Activated naive CD8-positive, alpha-beta T cell treated with anti-CD3 and anti-CD28 coated beads for 36 hours (primary cell): ENCODE measurements around the gene PAPPA. TPM values are rescaled to one million over a fixed set of nuclear protein-coding genes. Genes with fewer than 3 reads are reported as not detected.

ENCODE experiments used
- DNase-seq: peaks from one replicate; pipeline ENCODE4 v3.0.0; 2021
- H3K27ac Mint-ChIP-seq: one replicate; pipeline ENCODE4 v1.8.0; 2022; ENCODE audit warnings: mild to moderate bottlenecking, moderate library complexity, mixed read lengths
- H3K27me3 Mint-ChIP-seq: one replicate; pipeline ENCODE4 v1.8.0; 2022; ENCODE audit warnings: mild to moderate bottlenecking, mixed read lengths
- H3K36me3 Mint-ChIP-seq: one replicate; pipeline ENCODE4 v1.8.0; 2021; ENCODE audit warnings: mild to moderate bottlenecking, mixed read lengths
- H3K4me1 Mint-ChIP-seq: one replicate; pipeline ENCODE4 v1.8.0; 2021; ENCODE audit warnings: mixed read lengths
- H3K4me3 Mint-ChIP-seq: one replicate; pipeline ENCODE4 v1.8.0; 2022; ENCODE audit warnings: mild to moderate bottlenecking, moderate library complexity, mixed read lengths
- H3K9me3 Mint-ChIP-seq: one replicate; pipeline ENCODE4 v1.8.0; 2022; ENCODE audit warnings: mixed read lengths
- total RNA-seq, 2 experiments: library from RNA; stranded (reverse); gene quantifications; one replicate each; pipeline ENCODE4 v1.2.3, GENCODE V29; 2021

Gene PAPPA
- total RNA-seq, 2 experiments from 2014 or later = not detected

DNA sequence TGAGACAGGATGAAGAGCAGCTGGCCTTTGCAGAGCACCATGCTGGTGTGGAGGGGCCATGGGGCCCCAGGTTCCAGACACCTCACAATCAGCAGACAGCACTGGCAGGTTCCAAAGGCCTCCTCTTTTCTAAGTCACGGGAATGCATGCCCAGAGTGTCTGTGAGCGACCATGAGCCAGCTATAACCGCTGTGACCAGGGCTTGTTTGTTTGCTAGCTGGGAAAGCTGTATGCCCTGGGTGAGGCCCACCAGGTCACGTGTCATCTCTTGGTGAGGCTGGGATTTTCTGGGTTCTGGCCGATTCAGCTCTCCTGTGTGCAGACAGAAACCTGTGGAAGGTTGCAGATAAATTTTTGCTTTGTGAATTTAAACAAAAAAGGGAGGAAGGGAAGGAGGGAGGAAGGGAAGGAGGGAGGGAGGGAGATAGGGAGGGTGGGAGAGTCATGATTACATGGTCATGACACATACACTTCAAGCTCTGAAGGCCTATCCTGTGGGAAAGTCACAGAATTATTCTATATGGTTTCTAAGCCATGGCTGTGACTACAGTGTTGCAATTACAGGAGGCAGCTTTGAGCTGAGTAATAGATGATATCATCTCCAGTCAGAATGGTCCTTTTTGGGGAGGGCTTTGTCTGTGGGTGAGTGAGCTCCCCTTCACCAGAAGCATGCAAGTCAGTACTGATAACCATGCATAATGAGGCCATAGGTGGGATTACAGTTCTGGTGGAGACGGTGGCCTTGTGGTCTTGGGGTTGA, 37.2 kb downstream of the PAPPA start:
- Mint-ChIP-seq H3K36me3 (no peaks in the 10 kb centered on the region), H3K9me3 (no peaks in the 10 kb centered on the region), H3K27ac (no peak overlapping the region), H3K4me3 (no peak overlapping the region), H3K27me3 (peaks cover 4% of the 10 kb centered on the region), H3K4me1 (no peaks in the 10 kb centered on the region)
- DNase-seq = no peak

GRCh38 chr9:116191576-116192415, 38.2 kb downstream of the PAPPA start:
- Mint-ChIP-seq H3K27me3 (peaks cover 4% of the 10 kb centered on the region), H3K36me3 (no peaks in the 10 kb centered on the region), H3K9me3 (no peaks in the 10 kb centered on the region), H3K4me1 (no peaks in the 10 kb centered on the region), H3K4me3 (no peak overlapping the region), H3K27ac (no peak overlapping the region)
- DNase-seq = no peak

DNA sequence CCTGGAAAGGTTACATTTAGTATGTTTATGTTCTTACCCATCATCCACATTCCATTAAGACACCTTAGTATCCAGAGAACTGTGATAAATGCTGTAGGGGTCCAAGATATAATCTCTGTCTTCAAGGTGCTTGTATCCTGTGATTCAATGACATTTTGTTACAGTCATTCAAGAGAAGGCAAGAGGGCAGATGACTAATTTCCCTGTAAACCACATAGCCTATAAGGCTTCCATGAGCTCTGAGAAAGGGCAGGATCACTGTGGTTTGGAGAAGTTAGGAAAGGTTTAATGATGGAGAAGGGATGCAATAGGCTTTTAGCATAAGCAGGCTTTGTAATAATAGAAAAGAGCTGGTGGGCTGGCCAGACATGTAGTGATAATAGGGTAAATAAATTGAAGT, 40.0 kb downstream of the PAPPA start:
- Mint-ChIP-seq H3K4me3 (no peak overlapping the region), H3K9me3 (no peaks in the 10 kb centered on the region), H3K36me3 (no peaks in the 10 kb centered on the region), H3K27me3 (peaks cover 4% of the 10 kb centered on the region), H3K4me1 (no peaks in the 10 kb centered on the region), H3K27ac (no peak overlapping the region)
- no peak for DNase-seq

GRCh38 chr9:116196806-116197205, 43.2 kb downstream of the PAPPA start:
- Mint-ChIP-seq H3K9me3 (no peaks in the 10 kb centered on the region), H3K4me1 (no peaks in the 10 kb centered on the region), H3K27me3 (no peaks in the 10 kb centered on the region), H3K27ac (no peak overlapping the region), H3K36me3 (no peaks in the 10 kb centered on the region), H3K4me3 (no peak overlapping the region)
- no peak for DNase-seq

DNA sequence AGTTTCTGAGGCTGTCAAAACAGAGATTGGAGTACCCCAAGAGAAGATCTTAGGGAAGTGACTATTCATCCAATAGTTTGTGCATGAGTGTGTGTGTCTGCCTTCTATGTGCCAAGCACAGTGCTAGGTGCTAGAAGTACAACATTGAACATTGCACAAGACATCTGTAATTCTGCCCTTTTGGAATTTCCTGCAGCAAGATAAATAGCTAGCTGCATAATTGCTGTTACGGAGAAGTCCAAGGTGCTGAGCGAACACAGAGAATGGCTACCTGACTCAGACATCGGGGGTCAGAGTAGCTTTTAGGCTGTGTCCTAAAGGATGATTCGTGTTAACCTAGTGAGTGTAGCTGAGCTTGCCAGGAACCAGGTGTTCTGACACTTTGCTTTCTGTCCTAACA, 44.8 kb downstream of the PAPPA start:
- Mint-ChIP-seq H3K4me1 (no peaks in the 10 kb centered on the region), H3K27me3 (no peaks in the 10 kb centered on the region), H3K9me3 (no peaks in the 10 kb centered on the region), H3K4me3 (no peak overlapping the region), H3K27ac (no peak overlapping the region), H3K36me3 (no peaks in the 10 kb centered on the region)
- no peak for DNase-seq

GRCh38 chr9:116202219-116202912, 48.8 kb downstream of the PAPPA start:
- Mint-ChIP-seq H3K4me3 (no peak overlapping the region), H3K27ac (no peak overlapping the region), H3K36me3 (no peaks in the 10 kb centered on the region), H3K9me3 (no peaks in the 10 kb centered on the region), H3K4me1 (no peaks in the 10 kb centered on the region), H3K27me3 (no peaks in the 10 kb centered on the region)
- DNase-seq = no peak

DNA sequence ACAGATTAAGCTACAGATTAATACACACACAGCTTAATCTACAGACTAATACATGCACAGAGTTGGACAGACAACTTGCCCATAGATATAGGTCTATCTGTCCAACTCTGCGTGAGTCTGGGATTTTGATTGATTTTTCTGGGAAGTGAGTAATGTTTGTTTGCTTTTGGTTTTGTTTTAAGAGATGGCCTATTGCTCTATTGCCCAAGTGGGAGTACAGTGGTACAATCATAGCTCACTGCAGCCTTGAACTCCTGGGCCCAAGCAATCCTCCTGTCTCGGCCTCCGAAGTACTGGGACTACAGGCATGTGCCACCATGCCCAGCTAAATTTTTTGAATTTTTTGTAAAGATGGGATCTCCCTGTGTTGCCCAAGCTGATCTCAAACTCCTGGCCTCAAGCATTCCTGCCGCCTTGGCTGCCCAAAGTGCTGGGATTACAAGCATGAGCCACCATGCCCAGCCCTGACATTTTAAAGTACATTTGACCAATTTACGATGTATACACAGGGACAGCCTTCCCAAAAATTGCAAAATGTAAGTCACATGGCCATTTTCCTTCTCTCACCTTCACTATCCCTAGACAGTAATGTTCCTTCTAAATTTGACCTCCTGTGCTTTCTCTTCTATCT, 50.8 kb downstream of the PAPPA start:
- H3K27me3 Mint-ChIP-seq = peaks cover 4% of the 10 kb centered on the region
- H3K36me3 Mint-ChIP-seq = no peaks in the 10 kb centered on the region
- H3K4me1 Mint-ChIP-seq = no peaks in the 10 kb centered on the region
- H3K9me3 Mint-ChIP-seq = no peaks in the 10 kb centered on the region
- H3K27ac Mint-ChIP-seq = no peak overlapping the region
- no peak for DNase-seq
- H3K4me3 Mint-ChIP-seq = no peak overlapping the region

DNA sequence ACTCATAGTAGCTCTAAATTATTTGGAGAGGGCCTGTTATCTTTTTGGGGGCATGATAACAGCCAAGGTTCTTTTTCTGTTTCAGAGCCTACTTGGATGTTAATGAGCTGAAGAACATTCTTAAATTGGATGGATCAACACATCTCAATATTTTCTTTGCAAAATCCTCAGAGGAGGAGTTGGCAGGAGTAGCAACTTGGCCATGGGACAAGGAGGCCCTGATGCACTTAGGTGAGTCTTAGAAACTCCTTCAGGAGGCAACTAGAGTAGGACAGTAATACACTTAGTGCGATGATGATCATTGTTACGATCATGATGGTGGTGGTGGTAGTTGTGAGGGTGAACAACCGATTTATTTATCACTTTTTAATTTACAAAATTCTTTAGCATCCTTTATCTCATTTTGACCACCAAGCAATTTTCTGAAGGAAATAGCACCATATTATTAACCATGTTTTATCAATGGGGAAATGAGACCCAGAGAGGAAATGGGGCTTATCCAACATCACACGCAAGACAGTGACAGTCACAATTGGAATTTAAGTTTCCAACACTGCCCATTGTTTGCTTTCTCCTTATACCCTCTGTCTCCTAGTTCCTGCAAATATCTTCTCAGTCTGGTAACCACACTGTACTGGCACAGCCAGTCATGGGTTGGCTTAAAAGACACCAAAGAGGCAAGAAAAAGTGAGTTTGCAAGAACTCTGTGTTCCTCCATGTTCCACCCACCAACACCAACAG, 54.0 kb downstream of the PAPPA start:
- Mint-ChIP-seq H3K36me3 (no peaks in the 10 kb centered on the region), H3K27me3 (peaks cover 4% of the 10 kb centered on the region), H3K9me3 (no peaks in the 10 kb centered on the region), H3K27ac (no peak overlapping the region), H3K4me3 (no peak overlapping the region), H3K4me1 (no peaks in the 10 kb centered on the region)
- DNase-seq = no peak

GRCh38 chr9:116208417-116209232, 55.0 kb downstream of the PAPPA start:
- H3K27me3 Mint-ChIP-seq = peaks cover 4% of the 10 kb centered on the region
- no peaks in the 10 kb centered on the region for H3K4me1 Mint-ChIP-seq
- no peaks in the 10 kb centered on the region for H3K36me3 Mint-ChIP-seq
- H3K4me3 Mint-ChIP-seq = no peak overlapping the region
- H3K27ac Mint-ChIP-seq = no peak overlapping the region
- no peak for DNase-seq
- H3K9me3 Mint-ChIP-seq = no peaks in the 10 kb centered on the region

DNA sequence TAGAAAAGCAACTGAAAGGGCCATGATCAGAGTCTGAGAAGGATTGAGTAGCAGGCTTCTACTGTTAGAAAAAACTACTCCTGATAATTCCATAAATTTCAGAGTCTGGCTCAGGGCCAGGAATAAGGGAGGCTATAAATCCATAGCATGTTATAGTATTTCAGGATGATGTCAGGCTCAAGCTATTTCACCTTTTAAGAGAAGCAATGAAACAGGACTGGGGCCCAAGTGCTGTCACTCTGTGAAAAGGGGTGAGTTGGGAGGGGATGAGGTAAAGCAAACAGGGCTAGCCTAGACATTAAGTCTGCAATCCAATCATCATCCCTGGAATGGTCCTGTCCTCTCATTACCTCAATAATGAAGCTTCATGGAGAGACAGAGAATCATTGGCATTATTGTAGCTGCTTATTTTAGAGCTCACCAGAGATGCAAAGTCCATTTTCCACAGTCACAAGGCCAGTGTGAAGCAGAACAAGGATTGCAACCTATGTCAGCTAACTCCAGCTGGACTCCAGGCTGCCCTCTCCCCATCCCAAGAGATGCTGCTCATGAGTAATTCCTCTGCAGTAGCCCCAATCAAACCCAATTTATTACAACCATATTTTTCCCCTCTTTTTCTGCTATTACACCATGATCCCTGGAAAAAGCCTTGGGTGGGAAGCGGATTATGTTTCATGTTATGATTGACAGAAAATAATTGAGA, 56.0 kb downstream of the PAPPA start:
- Mint-ChIP-seq H3K9me3 (no peaks in the 10 kb centered on the region), H3K27ac (no peak overlapping the region), H3K4me3 (no peak overlapping the region), H3K36me3 (no peaks in the 10 kb centered on the region), H3K27me3 (peaks cover 4% of the 10 kb centered on the region), H3K4me1 (no peaks in the 10 kb centered on the region)
- DNase-seq = no peak

DNA sequence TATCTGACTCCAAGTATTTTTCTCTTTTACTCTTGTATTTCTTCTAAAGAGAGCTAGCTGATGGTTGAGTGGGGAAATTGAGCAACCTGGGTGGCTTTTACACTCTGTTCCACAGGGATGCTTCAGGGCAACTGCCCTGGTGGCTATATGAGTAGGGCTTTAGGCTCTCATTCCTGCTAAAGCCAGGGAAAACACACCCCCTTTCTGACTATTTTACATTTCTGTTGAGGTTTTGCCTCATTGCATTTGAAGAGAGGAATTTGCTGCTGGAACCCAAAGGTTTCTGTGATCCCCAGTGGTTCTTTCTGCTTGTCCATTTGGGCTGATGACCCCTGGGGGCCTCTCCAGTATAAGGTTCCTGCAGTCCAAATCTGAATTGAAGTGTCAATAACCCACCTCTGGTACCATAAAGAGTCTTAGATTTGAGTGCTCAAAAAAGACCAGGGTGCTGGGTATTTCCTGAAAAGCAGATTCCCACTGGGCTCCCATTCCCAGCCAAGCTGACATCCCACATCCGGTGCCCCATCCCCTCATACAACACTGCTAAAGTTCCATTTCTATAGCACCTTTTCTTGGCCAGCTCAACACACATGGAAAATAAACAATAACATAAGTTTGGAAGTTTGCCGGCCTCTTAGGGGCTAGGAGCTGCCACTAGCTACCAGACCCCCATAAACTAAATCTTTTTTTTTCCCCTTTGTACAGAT, 59.5 kb downstream of the PAPPA start:
- no peaks in the 10 kb centered on the region for H3K36me3 Mint-ChIP-seq
- H3K4me1 Mint-ChIP-seq = no peaks in the 10 kb centered on the region
- H3K27me3 Mint-ChIP-seq = peaks cover 4% of the 10 kb centered on the region
- no peak overlapping the region for H3K4me3 Mint-ChIP-seq
- no peaks in the 10 kb centered on the region for H3K9me3 Mint-ChIP-seq
- no peak for DNase-seq
- no peak overlapping the region for H3K27ac Mint-ChIP-seq

GRCh38 chr9:116213693-116214047, 60.1 kb downstream of the PAPPA start:
- Mint-ChIP-seq H3K27me3 (peaks cover 4% of the 10 kb centered on the region), H3K4me3 (no peak overlapping the region), H3K4me1 (no peaks in the 10 kb centered on the region), H3K9me3 (no peaks in the 10 kb centered on the region), H3K36me3 (no peaks in the 10 kb centered on the region), H3K27ac (no peak overlapping the region)
- DNase-seq = no peak

GRCh38 chr9:116218399-116218798, 64.8 kb downstream of the PAPPA start:
- no peak overlapping the region for H3K27ac Mint-ChIP-seq
- no peak for DNase-seq
- H3K9me3 Mint-ChIP-seq = no peaks in the 10 kb centered on the region
- H3K4me3 Mint-ChIP-seq = no peak overlapping the region
- no peaks in the 10 kb centered on the region for H3K36me3 Mint-ChIP-seq
- H3K4me1 Mint-ChIP-seq = no peaks in the 10 kb centered on the region
- H3K27me3 Mint-ChIP-seq = no peaks in the 10 kb centered on the region
